Stimulated activated CD4-positive, alpha-beta T cell treated with anti-CD3 and anti-CD28 coated beads, Interleukin-4, amount 100 ng/mL, for 48 hours (primary cell): ENCODE measurements around the gene PGRMC1.
"Not testable (repeated sequence)": the region's sequence is repeated elsewhere in the genome, so short reads cannot be mapped to it uniquely, and the experiment has no call there.

Experiments used
- DNase-seq, 2 donors: peaks; one replicate each; pipeline ENCODE4 v3.0.0-alpha.2; 2020; ENCODE audit warnings: low read depth in 2 of 2

Gene PGRMC1

GRCh38 chrX:119235872-119236622 is at the start of gene PGRMC1:
Gene PGRMC1 (plus strand): TSS chrX:119236285. CDS start chrX:119236364, 79 bp downstream.
- DNase-seq = peak; percentile 59 to 67

DNA sequence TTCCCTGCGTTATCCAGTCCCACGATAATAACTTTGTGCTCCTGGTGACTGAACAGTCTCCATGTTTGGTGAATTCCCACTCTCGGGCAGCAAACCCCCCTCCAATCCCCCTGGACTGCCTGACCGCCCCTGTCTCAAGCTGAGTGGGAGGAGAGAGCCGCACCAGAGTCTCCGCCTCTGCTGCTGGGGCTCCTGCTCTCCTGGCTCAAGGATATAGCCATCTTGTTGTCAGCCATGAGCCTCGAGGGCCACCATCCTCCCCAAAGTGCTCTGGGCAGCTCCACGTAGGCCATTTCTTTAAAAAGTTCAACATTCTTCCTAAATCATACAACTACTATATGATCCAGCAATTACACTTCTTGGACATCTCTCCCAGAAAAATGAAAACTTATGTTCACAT is 49.3 kb upstream of the PGRMC1 start:
- no peak for DNase-seq

DNA sequence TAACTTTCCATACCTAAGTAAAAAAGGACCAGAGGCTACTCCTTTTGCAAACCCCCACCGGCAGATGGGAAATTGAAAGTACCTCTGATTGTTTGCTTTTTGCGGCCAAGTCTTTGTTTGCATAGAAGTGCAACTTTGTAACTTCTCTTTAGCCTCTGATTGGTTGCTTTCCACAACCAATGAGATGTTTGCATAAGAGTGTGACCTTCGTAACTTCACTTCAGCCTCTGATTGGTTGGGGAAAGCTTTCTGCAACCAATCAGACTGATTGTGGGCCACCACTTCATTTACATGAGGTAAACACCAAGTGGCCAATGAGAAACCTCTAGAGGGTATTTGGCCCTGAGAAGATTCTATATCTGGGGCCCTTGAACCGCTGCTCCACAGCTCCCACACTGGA is 48.8 kb upstream of the PGRMC1 start:
- DNase-seq = no peak

DNA sequence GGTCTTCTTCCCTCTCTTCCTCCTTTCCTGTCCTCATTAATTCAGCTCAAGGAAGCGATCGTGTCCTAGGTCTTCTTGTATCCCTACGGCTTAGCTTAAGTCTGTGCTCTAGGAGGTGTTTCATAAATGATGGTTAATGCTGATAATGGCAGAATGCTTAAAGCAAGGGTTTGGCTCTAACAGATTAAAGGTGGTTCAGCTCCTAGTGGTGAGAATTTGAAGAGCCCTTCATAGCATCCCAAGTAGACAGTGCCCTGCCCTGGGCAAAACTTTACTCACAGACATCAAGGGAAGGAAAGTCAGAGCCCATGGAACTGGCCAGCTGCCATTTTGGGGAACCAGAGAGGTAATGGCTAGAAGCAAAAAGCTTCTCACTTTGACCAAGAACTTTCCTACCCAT is 47.0 kb upstream of the PGRMC1 start:
- DNase-seq = no peak

DNA sequence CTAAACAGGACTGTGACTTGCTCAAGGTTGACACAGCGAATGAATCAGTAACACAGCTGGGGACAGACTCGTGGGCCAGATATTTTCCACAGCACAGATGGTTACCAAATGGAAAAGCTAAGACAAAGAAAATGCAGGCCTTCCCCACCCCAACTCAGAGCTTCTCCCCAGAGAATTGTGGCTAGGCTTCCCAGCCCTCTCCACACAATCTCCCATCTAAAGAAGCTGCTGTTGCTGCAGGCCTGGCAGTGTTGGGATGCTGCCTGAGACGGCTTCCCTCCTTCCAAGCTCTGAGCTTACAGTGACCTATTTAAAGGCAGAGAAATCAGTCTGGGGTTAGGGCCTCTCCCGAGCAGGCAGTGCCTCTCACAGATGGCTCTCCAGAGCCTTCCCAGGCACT is 46.5 kb upstream of the PGRMC1 start:
- no peak for DNase-seq

DNA sequence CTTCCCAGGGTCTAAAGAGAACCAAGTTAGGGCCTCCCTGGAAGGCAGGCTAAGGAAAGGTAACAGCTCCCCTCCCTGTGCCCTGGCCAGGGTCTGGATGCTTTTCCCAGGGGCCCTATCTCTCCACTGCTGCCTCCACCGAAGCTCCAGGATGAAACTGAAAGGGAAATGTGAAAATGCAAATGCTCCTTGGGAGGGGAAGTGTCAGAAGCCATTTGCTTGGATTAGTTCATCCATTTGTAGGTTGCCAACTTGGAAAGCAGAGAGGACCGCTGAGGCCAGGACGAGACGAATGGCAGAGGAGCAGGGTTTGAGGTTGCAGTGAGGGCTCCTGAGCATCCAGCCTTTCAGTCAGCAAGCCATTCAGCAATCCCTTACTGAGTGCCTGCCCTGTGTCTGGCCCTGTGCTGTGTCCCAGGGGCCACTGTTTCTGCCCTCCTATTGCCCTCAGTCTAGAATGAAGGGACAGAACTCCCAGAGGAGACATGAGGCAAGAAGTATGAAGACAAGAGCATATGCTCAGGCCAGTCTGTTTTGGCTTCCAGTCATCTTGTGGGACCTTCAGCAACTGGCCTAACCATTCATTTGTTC is 45.9 kb upstream of the PGRMC1 start:
- no peak for DNase-seq

- no peak for DNase-seq
Measured at GRCh38 chrX:119190831-119191230, 45.3 kb upstream of the PGRMC1 start.

GRCh38 chrX:119194621-119195020 is 41.5 kb upstream of the PGRMC1 start:
- no peak for DNase-seq

- no peak for DNase-seq
Measured at GRCh38 chrX:119201570-119201969, 34.5 kb upstream of the PGRMC1 start.

DNA sequence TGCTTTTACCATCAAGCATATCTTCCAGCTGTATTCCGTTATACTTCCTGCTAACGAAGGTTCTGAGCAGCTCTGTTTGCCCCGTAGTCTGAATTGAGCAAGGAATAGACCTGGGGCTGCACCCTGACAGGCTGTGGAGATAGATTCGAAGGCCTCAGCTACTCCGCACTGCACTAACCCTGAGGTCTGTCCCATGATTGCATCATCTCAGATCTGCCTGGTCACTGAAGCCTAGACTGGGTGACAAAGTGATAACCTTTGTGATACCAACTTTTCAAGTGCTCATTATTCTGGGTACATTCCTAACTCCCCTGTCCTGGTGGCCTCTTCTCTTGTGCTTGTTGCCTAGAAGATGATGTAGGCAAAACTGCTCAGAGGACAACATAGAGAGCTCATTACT is 29.9 kb upstream of the PGRMC1 start:
- no peak for DNase-seq

DNA sequence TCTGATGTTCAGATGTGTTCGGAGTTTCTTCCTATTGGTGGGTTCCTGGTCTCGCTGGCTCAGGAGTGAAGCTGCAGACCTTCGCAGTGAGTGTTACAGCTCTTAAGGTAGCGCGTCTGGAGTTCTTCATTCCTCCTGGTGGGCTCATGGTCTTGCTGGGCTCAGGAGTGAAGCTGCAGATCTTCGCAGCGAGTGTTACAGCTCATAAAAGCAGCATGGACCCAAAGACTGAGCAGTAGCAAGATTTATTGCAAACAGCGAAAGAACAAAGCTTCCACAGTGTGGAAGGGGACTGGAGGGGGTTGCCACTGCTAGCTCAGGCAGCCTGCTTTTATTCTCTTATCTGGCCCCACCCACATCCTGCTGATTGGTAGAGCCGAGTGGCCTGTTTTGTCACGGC is 28.6 kb upstream of the PGRMC1 start:
- DNase-seq = not testable (repeated sequence)

DNA sequence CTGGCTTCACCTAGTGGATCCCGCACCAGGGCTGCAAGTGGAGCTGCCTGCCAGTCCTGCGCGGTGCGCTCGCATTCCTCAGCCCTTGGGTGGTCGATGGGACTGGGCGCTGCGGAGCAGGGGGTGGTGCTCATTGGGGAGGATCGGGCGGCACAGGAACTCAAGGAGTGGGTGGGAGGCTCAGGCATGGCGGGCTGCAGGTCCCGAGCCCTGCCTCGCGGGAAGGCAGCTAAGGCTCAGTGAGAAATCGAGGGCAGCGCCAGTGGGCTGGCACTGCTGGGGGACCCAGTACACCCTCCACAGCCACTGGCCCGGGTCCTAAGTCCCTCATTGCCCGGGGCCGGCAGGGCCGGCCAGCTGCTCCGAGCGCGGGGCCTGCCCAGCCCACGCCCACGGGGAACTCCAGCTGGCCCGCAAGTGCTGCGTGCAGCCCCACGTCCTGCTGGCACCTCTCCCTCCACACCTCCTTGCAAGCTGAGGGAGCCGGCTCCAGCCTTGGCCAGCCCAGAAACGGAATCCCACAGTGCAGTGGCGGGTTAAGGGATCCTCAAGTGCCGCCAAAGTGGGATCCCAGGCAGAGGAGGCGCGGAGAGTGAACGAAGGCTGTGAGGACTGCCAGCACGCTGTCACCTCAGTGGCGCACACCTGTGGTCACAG is 27.6 kb upstream of the PGRMC1 start:
- no peak for DNase-seq

- not testable (repeated sequence) for DNase-seq
Measured at GRCh38 chrX:119210931-119211648, 25.0 kb upstream of the PGRMC1 start.

GRCh38 chrX:119211649-119212014 is 24.5 kb upstream of the PGRMC1 start:
- DNase-seq = no peak

DNA sequence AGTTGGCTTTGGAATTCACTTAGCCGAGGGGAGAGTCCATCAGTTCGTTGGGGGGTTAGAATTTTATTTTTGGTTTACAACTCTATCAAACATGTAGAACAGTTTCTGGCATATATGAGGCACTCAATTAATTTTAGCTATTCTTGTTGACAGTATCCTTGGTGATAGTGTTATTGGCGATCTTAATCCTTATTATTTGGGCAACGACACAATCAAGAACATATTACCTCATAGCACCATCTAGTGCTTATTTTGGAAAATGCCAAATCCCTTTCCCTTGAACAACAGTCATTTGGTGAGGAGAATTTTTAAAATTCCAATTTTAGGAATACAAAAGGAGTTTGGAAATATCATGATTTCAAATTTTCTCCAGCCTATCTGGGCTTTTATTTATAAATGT is 17.9 kb upstream of the PGRMC1 start:
- no peak for DNase-seq

DNA sequence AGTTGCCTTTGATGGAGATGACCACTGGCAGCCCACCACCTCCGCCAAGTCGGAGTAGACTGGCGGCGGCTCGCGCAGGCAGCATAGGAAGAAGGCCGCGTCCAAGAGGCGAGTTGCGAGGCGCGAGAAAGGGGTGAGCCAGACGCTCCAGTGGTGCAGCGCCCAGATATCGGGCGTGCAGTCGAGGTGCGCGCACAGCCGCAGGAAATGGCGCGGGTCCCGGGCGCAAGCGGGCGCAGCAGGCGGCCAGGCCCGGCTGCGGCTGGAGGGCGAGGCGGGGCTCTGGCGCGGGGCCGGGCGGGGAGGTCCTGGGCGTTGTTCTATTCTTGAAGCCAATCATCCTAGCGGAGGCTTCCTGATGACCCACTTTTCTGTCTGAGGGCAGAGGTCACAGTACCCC is 13.2 kb upstream of the PGRMC1 start:
- DNase-seq = no peak

GRCh38 chrX:119223783-119224182 is 12.3 kb upstream of the PGRMC1 start:
- no peak for DNase-seq

- no peak for DNase-seq
Measured at GRCh38 chrX:119226446-119226845, 9.6 kb upstream of the PGRMC1 start.

- DNase-seq = no peak
Measured at GRCh38 chrX:119228512-119229252, 7.4 kb upstream of the PGRMC1 start.

GRCh38 chrX:119229253-119229615 is 6.9 kb upstream of the PGRMC1 start:
- DNase-seq = no peak

DNA sequence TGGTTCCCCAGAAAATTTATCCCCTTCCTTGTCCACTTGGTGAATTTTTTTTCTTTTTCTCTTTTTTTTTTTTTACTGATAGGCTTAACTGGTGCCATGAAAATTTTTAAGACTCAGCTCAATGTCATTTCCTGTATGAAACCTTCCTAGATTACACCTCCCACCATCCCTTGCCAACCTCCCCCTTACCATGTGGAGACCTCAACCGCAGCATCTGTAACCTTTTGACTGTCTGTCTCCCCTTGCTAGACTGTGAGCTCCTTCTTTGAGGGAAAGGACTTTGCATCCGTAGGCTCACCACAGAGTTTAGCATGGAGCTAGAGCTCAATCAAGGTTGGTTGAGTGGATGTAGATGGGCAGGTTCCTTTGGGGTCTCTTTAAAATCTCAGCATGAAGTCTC is 5.2 kb upstream of the PGRMC1 start:
- DNase-seq = no peak

- DNase-seq = no peak
Measured at GRCh38 chrX:119231936-119232445, 4.1 kb upstream of the PGRMC1 start.
